Endometrial microvascular endothelial cells (primary cell): Measurements from ENCODE around the gene ITPR1. TPM values are rescaled to one million over a fixed set of nuclear protein-coding genes. Genes with fewer than 3 reads are reported as not detected.

ENCODE experiments used
- in situ Hi-C: cut with HindIII; loops from 2 replicates; pipeline ENCODE4 v1.10.0; 2017; ENCODE audit warnings: low sequenced_read_pairs, low pct_unique_long_range_greater_than_20kb; ENCODE audit errors: inconsistent ontology term
- total RNA-seq: library from RNA; depleted of rRNA; stranded (reverse); fragments of >200 nt; gene quantifications from one replicate; pipeline ENCODE4 v1.2.3, GENCODE V29; 2015; ENCODE audit errors: inconsistent ontology term

The ITPR1 gene
- total RNA-seq, 1 donor from 2014 or later, result 17.1 TPM

GRCh38 chr3:4687167-4687566, 194.0 kb downstream of the ITPR1 start:
- in situ Hi-C loops, result no loop called here

GRCh38 chr3:4687596-4687995, 194.4 kb downstream of the ITPR1 start:
- in situ Hi-C loops, result no loop called here

- in situ Hi-C loops, result no loop called here
These were observed 195.3 kb downstream of the ITPR1 start for GRCh38 chr3:4688411-4688810.

GRCh38 chr3:4689021-4689420, 195.9 kb downstream of the ITPR1 start:
- in situ Hi-C loops, result no loop called here

- in situ Hi-C loops, result no loop called here
These were observed 197.1 kb downstream of the ITPR1 start for GRCh38 chr3:4690277-4690676.

GRCh38 chr3:4693620-4694019, 200.5 kb downstream of the ITPR1 start:
- in situ Hi-C loops, result no loop called here

- in situ Hi-C loops, result no loop called here
These were observed 202.7 kb downstream of the ITPR1 start for GRCh38 chr3:4695846-4696245.

- in situ Hi-C loops, result no loop called here
These were observed 203.1 kb downstream of the ITPR1 start for GRCh38 chr3:4696266-4696665.

- in situ Hi-C loops, result no loop called here
These were observed 205.1 kb downstream of the ITPR1 start for GRCh38 chr3:4698125-4698821.

- in situ Hi-C loops, result no loop called here
These were observed 209.9 kb downstream of the ITPR1 start for GRCh38 chr3:4703054-4703480.

GRCh38 chr3:4704552-4704951, 211.4 kb downstream of the ITPR1 start:
- in situ Hi-C loops, result no loop called here

GRCh38 chr3:4707324-4707723, 214.2 kb downstream of the ITPR1 start:
- in situ Hi-C loops, result no loop called here

- in situ Hi-C loops, result no loop called here
These were observed 215.1 kb downstream of the ITPR1 start for GRCh38 chr3:4708230-4708629.

- in situ Hi-C loops, result no loop called here
These were observed 216.2 kb downstream of the ITPR1 start for GRCh38 chr3:4709341-4709740.

GRCh38 chr3:4710191-4710590, 217.0 kb downstream of the ITPR1 start:
- in situ Hi-C loops, result no loop called here

GRCh38 chr3:4711680-4711992, 218.5 kb downstream of the ITPR1 start:
- in situ Hi-C loops, result no loop called here

GRCh38 chr3:4712109-4712508, 219.0 kb downstream of the ITPR1 start:
- in situ Hi-C loops, result no loop called here

GRCh38 chr3:4714045-4714444, 220.9 kb downstream of the ITPR1 start:
- in situ Hi-C loops, result no loop called here

GRCh38 chr3:4716266-4716665, 223.1 kb downstream of the ITPR1 start:
- in situ Hi-C loops, result no loop called here

- in situ Hi-C loops, result no loop called here
These were observed 223.7 kb downstream of the ITPR1 start for GRCh38 chr3:4716706-4717362.

GRCh38 chr3:4717363-4717740, 224.2 kb downstream of the ITPR1 start:
- in situ Hi-C loops, result no loop called here
